DOHH2 (cell line): ENCODE measurements around the gene CCNL2.

Experiments used
- CTCF ChIP-seq: fragments of 200-600 bp; sonication (generic); IDR thresholded peaks from one replicate; pipeline ENCODE4 v1.5.1; 2014; ENCODE audit warnings: antibody characterized with exemption, mild to moderate bottlenecking, low read depth, low read length; ENCODE audit not compliant: poor library complexity, severe bottlenecking
- EZH2phosphoT487 ChIP-seq: fragments of 200-600 bp; sonication (generic); IDR thresholded peaks from 2 replicates; pipeline ENCODE4 v1.6.1; 2017; ENCODE audit warnings: borderline replicate concordance, mild to moderate bottlenecking, antibody characterized with exemption, low read length, moderate library complexity, mixed read lengths

GRCh38 chr1:1406821-1407635 is 7.9 kb upstream of the CCNL2 start, which contains the start of gene MRPL20:
- TF ChIP-seq EZH2phosphoT487 (no peak), CTCF (no peak)
